Body of pancreas (tissue), 4 donors: Measurements from ENCODE around the gene ENTPD5. TPM values are rescaled to one million over a fixed set of nuclear protein-coding genes. Genes with fewer than 3 reads are reported as not detected.

Experiments used
- ATAC-seq: fragments of 150-250 bp; one replicate; pipeline ENCODE4 v1.9.1; 2016
- DNase-seq, 4 donors: peaks; one replicate each; pipeline ENCODE4 v3.0.0-alpha.2; 2019
- H3K27ac ChIP-seq, 4 donors: fragments of 200-600 bp; sonication (generic); 1 replicate in 3 of 4; 2 replicates in 1 of 4; pipeline versions ENCODE4 v1.5.1 to v1.6.1; 2016 to 2019; ENCODE audit warnings: mild to moderate bottlenecking in 1 of 4, mixed read lengths in 1 of 4, moderate library complexity in 1 of 4
- H3K27me3 ChIP-seq, 2 donors: fragments of 200-600 bp; sonication (generic); one replicate each; pipeline ENCODE4 v1.6.0; 2016; ENCODE audit warnings: mild to moderate bottlenecking in 1 of 2
- H3K36me3 ChIP-seq, 2 donors: fragments of 200-600 bp; sonication (generic); replicated peaks in 1 of 2; 2 replicates each; pipeline ENCODE4 v1.5.1; 2016; ENCODE audit warnings: low read depth in 2 of 2; ENCODE audit not compliant: insufficient read depth in 1 of 2
- H3K4me1 ChIP-seq: fragments of 200-600 bp; sonication (generic); one replicate; pipeline ENCODE4 v1.6.0; 2016
- H3K4me3 ChIP-seq, 2 donors: fragments of 200-600 bp; sonication (generic); 1 replicate in 1 of 2; 2 replicates in 1 of 2; pipeline ENCODE4 v1.5.1; 2016 to 2019
- H3K9me3 ChIP-seq, 3 donors: fragments of 200-600 bp; sonication (generic); 1 replicate in 2 of 3; 2 replicates in 1 of 3; pipeline ENCODE4 v1.5.1; 2016
- POLR2A ChIP-seq, 3 donors: fragments of 450-650 bp; IDR thresholded peaks; one replicate each; pipeline ENCODE4 v1.6.1; 2016; ENCODE audit warnings: antibody characterized with exemption in 3 of 3, mild to moderate bottlenecking in 2 of 3
- WGBS, 2 donors: methylation state at CpG; one replicate each; pipeline ENCODE4 v1.1.5; 2017; 5-methylcytosine and 5-hydroxymethylcytosine counted together
- intact Hi-C: fragments of 100-400 bp; cut with DNase I; formaldehyde crosslinking; loops from one replicate; pipeline ENCODE4 v1.15.1; 2023
- total RNA-seq, 2 donors: library from RNA; depleted of rRNA; stranded (reverse); fragments of >200 nt; gene quantifications; one replicate each; pipeline ENCODE4 v1.1.0, GENCODE V29; 2016
- TF ChIP-seq, protein P1 (sequence below), 7 experiments: fragments of 450-650 bp in 4 of 7; fragments of 200-600 bp in 3 of 7; sonication (generic) in 3 of 7; IDR thresholded peaks; one replicate each; pipeline ENCODE4 v1.5.1; 2016 to 2019; ENCODE audit warnings: antibody characterized with exemption in 7 of 7

The ENTPD5 gene, protein sequence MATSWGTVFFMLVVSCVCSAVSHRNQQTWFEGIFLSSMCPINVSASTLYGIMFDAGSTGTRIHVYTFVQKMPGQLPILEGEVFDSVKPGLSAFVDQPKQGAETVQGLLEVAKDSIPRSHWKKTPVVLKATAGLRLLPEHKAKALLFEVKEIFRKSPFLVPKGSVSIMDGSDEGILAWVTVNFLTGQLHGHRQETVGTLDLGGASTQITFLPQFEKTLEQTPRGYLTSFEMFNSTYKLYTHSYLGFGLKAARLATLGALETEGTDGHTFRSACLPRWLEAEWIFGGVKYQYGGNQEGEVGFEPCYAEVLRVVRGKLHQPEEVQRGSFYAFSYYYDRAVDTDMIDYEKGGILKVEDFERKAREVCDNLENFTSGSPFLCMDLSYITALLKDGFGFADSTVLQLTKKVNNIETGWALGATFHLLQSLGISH
- total RNA-seq: 10 to 100 TPM in 1 of 2 donors, 1 to 10 TPM in 1; 4.4 to 15.5 TPM

DNA sequence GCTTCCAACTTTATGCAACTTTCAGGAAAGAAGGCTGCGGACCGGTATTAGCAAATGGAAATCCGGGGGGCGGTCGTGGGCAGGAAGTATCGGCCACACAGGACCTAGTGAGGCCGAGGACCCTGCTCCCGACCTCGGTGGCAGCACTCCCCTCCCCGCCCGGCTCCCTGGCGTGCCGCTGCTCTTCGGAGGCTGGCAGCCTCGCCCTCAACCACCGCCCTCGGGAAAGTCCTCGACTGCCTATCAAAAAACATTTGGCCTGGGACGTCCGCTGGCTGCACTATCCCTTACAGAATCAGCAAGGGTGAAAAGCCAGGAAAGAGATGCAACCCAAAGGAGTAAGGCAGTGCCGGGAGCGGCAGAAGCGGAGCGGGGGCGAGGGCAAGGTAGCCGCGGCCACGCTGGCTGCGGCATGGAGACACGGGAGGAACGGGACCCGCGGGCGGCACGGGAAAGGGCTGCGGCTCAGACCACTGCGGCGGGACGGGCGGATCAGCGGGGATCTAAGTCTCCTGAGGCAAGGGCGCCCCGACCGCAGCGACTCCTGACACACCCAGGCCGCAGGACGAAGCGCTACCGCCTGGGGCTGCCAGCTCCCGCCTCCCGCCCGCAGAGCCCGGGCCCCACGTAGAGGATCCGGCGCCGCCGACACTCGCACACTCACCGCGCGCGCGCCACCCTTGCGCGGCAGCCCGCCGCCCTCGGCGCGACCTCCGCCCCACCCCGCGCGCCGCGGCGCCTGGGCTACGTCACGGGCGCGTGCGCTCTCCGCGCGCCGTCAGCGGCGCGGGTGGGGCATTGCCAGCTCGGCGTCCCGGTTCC lies at the start of gene ENTPD5, which contains the start of gene BBOF1:
TSS of gene ENTPD5 (minus strand) at position 703 of the 822 bp plus-strand sequence. CDS start 31,186 bp downstream, outside the sequence.
TSS of gene BBOF1 (plus strand) at position 764 of the 822 bp plus-strand sequence. CDS start 130 bp downstream, outside the sequence.
- 1% methylated on average over 28 to 92 of the region's 93 CpGs for WGBS, 2 donors
- H3K27me3 ChIP-seq: no peaks in the 10 kb centered on the region
- intact Hi-C loops: no loop called here
- H3K4me1 ChIP-seq: peaks cover 15% of the 10 kb centered on the region
- peak within 1 kb of the TSS; percentile 93 to 98 (median 94) for H3K27ac ChIP-seq
- no peaks in the 10 kb centered on the region for H3K36me3 ChIP-seq
- ATAC-seq (peak; percentile 95), DNase-seq (peak; percentile 84 to 91 (median 88))
- peak within 1 kb of the TSS; percentile 64 to 72 for H3K4me3 ChIP-seq
- H3K9me3 ChIP-seq: no peaks in the 10 kb centered on the region
- TF ChIP-seq POLR2A (IDR thresholded peaks at IDR 0.05): peak; percentile 81 to 89 (median 88)
- TF ChIP-seq, protein P1, sequence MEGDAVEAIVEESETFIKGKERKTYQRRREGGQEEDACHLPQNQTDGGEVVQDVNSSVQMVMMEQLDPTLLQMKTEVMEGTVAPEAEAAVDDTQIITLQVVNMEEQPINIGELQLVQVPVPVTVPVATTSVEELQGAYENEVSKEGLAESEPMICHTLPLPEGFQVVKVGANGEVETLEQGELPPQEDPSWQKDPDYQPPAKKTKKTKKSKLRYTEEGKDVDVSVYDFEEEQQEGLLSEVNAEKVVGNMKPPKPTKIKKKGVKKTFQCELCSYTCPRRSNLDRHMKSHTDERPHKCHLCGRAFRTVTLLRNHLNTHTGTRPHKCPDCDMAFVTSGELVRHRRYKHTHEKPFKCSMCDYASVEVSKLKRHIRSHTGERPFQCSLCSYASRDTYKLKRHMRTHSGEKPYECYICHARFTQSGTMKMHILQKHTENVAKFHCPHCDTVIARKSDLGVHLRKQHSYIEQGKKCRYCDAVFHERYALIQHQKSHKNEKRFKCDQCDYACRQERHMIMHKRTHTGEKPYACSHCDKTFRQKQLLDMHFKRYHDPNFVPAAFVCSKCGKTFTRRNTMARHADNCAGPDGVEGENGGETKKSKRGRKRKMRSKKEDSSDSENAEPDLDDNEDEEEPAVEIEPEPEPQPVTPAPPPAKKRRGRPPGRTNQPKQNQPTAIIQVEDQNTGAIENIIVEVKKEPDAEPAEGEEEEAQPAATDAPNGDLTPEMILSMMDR (IDR thresholded peaks at IDR 0.05): peak in 4 of 7 experiments; percentile 10 to 39 (median 24)

DNA sequence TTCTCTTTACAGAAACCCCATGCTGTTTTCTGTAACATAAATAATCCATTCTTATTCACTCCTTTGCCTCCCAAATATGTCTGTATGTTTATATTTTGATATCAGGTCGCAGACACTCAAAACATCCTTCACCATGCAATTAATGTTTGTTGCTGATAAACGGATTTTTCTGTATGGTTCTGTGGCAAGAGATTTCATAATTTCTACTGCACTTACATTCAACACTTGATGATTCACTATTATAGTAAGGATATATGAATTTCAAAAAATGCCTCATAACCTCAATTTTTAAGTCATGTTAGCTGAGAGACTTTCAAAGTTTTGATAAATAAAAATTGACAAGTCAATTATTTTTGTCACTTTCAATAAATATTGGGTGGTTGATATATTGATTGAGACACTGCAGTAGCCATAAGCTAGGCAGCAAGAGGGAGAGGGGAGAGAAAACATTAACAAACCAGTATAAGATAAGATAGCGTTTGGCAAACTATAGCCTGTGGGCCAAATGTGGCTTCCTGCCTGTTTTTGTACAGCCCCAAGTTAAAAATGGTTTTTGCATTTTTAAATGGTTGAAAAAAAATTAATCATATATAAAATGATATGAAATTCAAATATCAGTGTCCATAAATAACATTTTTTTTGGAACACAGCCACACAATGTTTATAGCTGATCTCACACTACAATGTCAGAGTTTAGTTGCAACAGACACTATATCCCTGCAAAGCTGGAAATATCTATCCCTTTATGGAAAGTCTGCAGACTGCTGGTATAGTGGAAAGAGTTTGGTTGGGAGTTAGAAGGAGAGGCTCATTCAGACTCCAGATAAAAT lies 46.9 kb upstream of the ENTPD5 start:
- no peak overlapping the region for H3K27ac ChIP-seq
- H3K36me3 ChIP-seq: peaks cover 0 to 13% of the 10 kb centered on the region in 2 donors
- ATAC-seq (no peak), DNase-seq (no peak)
- H3K27me3 ChIP-seq: no peaks in the 10 kb centered on the region
- intact Hi-C loops: no loop called here
- no peaks in the 10 kb centered on the region for H3K9me3 ChIP-seq
- TF ChIP-seq, protein P1 (IDR thresholded peaks at IDR 0.05): no peak
- no peak for TF ChIP-seq POLR2A (IDR thresholded peaks at IDR 0.05)
- no peak overlapping the region for H3K4me3 ChIP-seq
- H3K4me1 ChIP-seq: peaks cover 9% of the 10 kb centered on the region
- WGBS, 2 donors: 54 to 56% methylated on average over 3 of the region's 3 CpGs

DNA sequence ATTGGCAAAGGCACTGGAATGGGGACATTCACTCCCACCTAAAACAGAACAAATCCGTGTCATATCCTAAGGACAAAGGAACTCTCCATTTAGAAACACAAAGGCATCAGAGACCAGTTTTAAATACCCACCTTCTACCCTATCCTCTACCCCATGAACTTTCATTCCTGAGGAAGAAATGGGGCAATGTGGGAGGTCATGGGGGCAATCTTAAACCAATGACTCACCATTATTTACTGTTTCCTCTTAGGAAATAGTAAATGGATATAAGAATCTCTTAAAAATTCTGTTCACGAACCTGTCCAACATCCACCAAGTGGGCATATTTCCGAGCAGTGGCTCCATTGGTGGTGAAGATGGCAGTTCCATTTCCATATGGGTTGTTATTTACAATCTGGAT lies 45.8 kb upstream of the ENTPD5 start:
- WGBS, 2 donors: 83 to 93% methylated on average over 3 of the region's 3 CpGs

DNA sequence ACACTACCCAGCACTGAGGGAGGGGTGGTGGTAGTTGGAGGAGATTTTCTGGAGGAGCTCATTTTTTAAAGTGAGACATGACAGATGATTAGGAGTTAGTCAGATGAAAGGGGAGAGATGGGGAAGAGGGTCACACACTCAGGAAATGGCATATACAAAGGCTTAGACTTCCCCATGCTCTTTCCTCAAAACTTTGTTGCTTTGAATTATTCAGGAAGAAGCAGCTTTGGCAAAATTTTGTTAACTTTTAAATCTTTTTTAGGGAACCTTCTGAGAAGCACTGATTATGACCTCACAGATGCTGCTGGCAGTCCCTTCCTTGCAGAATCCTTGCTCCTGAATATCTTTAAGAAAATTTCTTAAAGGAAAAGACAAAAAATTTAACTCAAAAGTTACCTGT lies 45.3 kb upstream of the ENTPD5 start:
- Histone ChIP-seq H3K27me3 (no peaks in the 10 kb centered on the region), H3K36me3 (peaks cover 0 to 21% of the 10 kb centered on the region in 2 donors), H3K4me3 (no peak overlapping the region), H3K9me3 (no peaks in the 10 kb centered on the region), H3K4me1 (peaks cover 9% of the 10 kb centered on the region), H3K27ac (no peak overlapping the region)
- ATAC-seq (no peak), DNase-seq (no peak)
- no peak for TF ChIP-seq POLR2A (IDR thresholded peaks at IDR 0.05)
- TF ChIP-seq, protein P1 (IDR thresholded peaks at IDR 0.05): no peak
- intact Hi-C loops: no loop called here

More for the DNA sequence above, 45.8 kb upstream of the ENTPD5 start:
- Histone ChIP-seq H3K9me3 (no peaks in the 10 kb centered on the region), H3K27ac (no peak overlapping the region), H3K36me3 (peaks cover 0 to 18% of the 10 kb centered on the region in 2 donors), H3K27me3 (no peaks in the 10 kb centered on the region), H3K4me1 (peaks cover 9% of the 10 kb centered on the region), H3K4me3 (no peak overlapping the region)
- DNase-seq (no peak), ATAC-seq (no peak)
- no peak for TF ChIP-seq POLR2A (IDR thresholded peaks at IDR 0.05)
- TF ChIP-seq, protein P1 (IDR thresholded peaks at IDR 0.05): no peak
- intact Hi-C loops: no loop called here
